Gastroesophageal sphincter (tissue), 4 donors: ENCODE data around the gene RIMS3. TPM values are rescaled to one million over a fixed set of nuclear protein-coding genes. Genes with fewer than 3 reads are reported as not detected.

Source experiments
- ATAC-seq: fragments of 150-250 bp; one replicate; pipeline ENCODE4 v1.9.1; 2016; ENCODE audit warnings: mild to moderate bottlenecking, moderate library complexity
- H3K27ac ChIP-seq, 4 donors: fragments of 200-600 bp; sonication (generic) in 3 of 4; 1 replicate in 3 of 4; 2 replicates in 1 of 4; pipeline ENCODE4 v1.5.1; 2016 to 2019
- H3K27me3 ChIP-seq: fragments of 200-600 bp; sonication (generic); one replicate; pipeline ENCODE4 v1.5.1; 2019
- H3K36me3 ChIP-seq, 2 donors: fragments of 200-600 bp; sonication (generic); one replicate each; pipeline ENCODE4 v1.5.1; 2019; ENCODE audit warnings: control low read depth in 1 of 2
- H3K4me1 ChIP-seq, 3 donors: fragments of 200-600 bp; sonication (generic); 1 replicate in 2 of 3; 2 replicates in 1 of 3; pipeline ENCODE4 v1.5.1; 2016 to 2019; ENCODE audit warnings: control low read depth in 2 of 3
- H3K4me3 ChIP-seq, 2 donors: fragments of 200-600 bp; sonication (generic); one replicate each; pipeline ENCODE4 v1.5.1; 2019; ENCODE audit warnings: mild to moderate bottlenecking in 1 of 2, moderate library complexity in 1 of 2
- H3K9me3 ChIP-seq, 3 donors: fragments of 200-600 bp; sonication (generic); one replicate each; pipeline ENCODE4 v1.5.1; 2017 to 2019; ENCODE audit warnings: control low read depth in 2 of 3
- EP300 ChIP-seq: sonication (generic); formaldehyde crosslinking; IDR thresholded peaks from one replicate; pipeline ENCODE4 v1.6.1; 2017; ENCODE audit warnings: antibody characterized with exemption, mild to moderate bottlenecking
- POLR2A ChIP-seq, 2 donors: fragments of 450-650 bp; IDR thresholded peaks; one replicate each; pipeline ENCODE4 v1.6.1; 2017; ENCODE audit warnings: antibody characterized with exemption in 2 of 2, mild to moderate bottlenecking in 2 of 2, moderate library complexity in 1 of 2
- POLR2AphosphoS5 ChIP-seq: sonication (generic); formaldehyde crosslinking; IDR thresholded peaks from one replicate; pipeline ENCODE4 v1.6.1; 2017; ENCODE audit warnings: antibody characterized with exemption
- WGBS, 2 donors: methylation state at CpG; one replicate each; pipeline ENCODE4 v1.1.5; 2018; ENCODE audit warnings: low coverage in 1 of 2; 5-methylcytosine and 5-hydroxymethylcytosine counted together
- total RNA-seq, 4 donors: library from RNA; depleted of rRNA; stranded (reverse); fragments of >200 nt; gene quantifications; one replicate each; pipeline ENCODE4 v1.1.0, GENCODE V29; 2016
- TF ChIP-seq, protein P1 (sequence below), 4 experiments: fragments of 200-600 bp in 2 of 4; fragments of 450-650 bp in 2 of 4; sonication (generic) in 1 of 4; IDR thresholded peaks; one replicate each; pipeline ENCODE4 v1.5.1; 2017 to 2019; ENCODE audit warnings: antibody characterized with exemption in 4 of 4, mild to moderate bottlenecking in 2 of 4, moderate library complexity in 2 of 4

Gene RIMS3
- total RNA-seq, 4 donors from 2014 or later, result 4.4 to 23.6 (median 10.0) TPM

DNA sequence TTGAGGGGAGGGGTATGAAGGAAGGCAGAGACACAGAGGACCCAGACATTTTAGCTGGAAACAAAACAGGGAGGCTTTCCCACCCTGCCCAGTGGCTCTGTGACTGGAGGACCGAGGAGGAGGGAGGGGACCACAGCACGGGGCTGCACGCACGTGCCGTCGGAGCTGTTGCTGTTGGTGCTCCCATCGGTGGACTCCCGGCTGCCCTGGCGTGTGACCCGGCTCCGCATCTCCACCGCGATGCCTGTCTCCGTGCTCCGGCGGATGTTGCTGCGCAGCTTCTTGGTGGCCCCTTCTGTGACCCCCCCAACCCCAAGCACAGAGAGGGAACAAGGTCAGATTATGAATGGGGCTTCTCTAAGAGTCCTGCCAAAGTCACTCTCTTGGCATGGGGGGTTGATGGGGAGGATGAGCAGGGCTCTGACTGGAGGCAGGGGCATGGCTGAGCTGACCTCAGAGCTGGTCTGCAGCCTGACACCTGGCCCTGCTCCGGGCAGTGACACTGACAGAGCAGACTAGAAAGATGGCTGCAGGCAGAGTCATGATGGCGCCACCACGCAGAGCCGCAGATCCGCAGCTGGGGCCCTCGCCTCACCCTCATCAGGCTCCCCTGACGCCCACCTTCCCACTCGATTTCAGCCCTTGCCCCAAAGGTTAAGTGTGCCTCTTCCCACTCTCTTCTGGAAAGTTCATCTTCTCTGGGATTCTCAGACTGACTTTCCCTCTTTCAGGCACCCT, 29.6 kb downstream of the RIMS3 start:
- Histone ChIP-seq H3K27me3 (no peaks in the 10 kb centered on the region), H3K4me3 (no peak overlapping the region), H3K27ac (no peak overlapping the region), H3K36me3 (peaks cover 0 to 7% of the 10 kb centered on the region in 2 donors), H3K4me1 (peaks cover 0 to 10% (median 3%) of the 10 kb centered on the region in 3 donors), H3K9me3 (no peaks in the 10 kb centered on the region)
- WGBS, 2 donors, result 94 to 100% methylated on average over 1 to 20 of the region's 25 CpGs
- TF ChIP-seq POLR2AphosphoS5 (no peak), POLR2A (IDR thresholded peaks at IDR 0.05) (no peak), EP300 (no peak)
- TF ChIP-seq, protein P1, sequence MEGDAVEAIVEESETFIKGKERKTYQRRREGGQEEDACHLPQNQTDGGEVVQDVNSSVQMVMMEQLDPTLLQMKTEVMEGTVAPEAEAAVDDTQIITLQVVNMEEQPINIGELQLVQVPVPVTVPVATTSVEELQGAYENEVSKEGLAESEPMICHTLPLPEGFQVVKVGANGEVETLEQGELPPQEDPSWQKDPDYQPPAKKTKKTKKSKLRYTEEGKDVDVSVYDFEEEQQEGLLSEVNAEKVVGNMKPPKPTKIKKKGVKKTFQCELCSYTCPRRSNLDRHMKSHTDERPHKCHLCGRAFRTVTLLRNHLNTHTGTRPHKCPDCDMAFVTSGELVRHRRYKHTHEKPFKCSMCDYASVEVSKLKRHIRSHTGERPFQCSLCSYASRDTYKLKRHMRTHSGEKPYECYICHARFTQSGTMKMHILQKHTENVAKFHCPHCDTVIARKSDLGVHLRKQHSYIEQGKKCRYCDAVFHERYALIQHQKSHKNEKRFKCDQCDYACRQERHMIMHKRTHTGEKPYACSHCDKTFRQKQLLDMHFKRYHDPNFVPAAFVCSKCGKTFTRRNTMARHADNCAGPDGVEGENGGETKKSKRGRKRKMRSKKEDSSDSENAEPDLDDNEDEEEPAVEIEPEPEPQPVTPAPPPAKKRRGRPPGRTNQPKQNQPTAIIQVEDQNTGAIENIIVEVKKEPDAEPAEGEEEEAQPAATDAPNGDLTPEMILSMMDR (IDR thresholded peaks at IDR 0.05), result no peak
- no peak for ATAC-seq

GRCh38 chr1:40634901-40635655, 30.4 kb downstream of the RIMS3 start:
- H3K4me3 ChIP-seq, result no peak overlapping the region
- no peaks in the 10 kb centered on the region for H3K27me3 ChIP-seq
- H3K4me1 ChIP-seq, result peaks cover 0 to 10% (median 3%) of the 10 kb centered on the region in 3 donors
- H3K36me3 ChIP-seq, result peaks cover 0 to 6% of the 10 kb centered on the region in 2 donors
- no peak for ATAC-seq
- H3K9me3 ChIP-seq, result no peaks in the 10 kb centered on the region
- no peak overlapping the region for H3K27ac ChIP-seq
- no peak for TF ChIP-seq POLR2A (IDR thresholded peaks at IDR 0.05)
- no peak for TF ChIP-seq POLR2AphosphoS5
- no peak for TF ChIP-seq EP300
- TF ChIP-seq, protein P1 (IDR thresholded peaks at IDR 0.05), result no peak
- WGBS, 2 donors, result 69 to 76% methylated on average over 4 to 5 of the region's 6 CpGs

DNA sequence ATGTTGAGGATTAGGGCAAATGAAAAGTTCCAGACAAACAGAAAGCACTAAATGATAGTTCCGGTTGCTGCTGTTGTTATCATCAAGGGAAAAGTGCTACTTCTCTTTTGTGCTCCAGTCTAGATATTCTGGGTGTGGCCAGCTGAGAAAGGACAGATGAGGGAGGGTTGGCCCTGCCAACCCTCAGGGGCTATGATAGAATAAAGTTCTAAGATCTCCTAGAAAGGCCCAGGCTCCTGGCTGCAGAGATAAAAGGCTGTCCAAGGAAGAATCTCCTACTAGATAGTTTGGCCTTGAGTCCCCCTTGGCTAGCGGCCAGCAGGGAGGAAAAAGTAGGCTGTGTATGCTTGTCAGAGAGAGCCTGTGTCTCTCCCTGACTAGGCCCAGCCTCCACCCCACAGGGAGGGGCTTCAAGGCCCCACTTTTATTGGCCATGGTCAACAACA, 31.5 kb downstream of the RIMS3 start:
- Histone ChIP-seq H3K4me3 (no peak overlapping the region), H3K36me3 (peaks cover 0 to 6% of the 10 kb centered on the region in 2 donors), H3K27me3 (no peaks in the 10 kb centered on the region), H3K27ac (no peak overlapping the region), H3K4me1 (peaks cover 0 to 10% (median 3%) of the 10 kb centered on the region in 3 donors), H3K9me3 (no peaks in the 10 kb centered on the region)
- ATAC-seq, result no peak
- 52 to 56% methylated on average over 1 to 2 of the region's 2 CpGs for WGBS, 2 donors
- no peak for TF ChIP-seq POLR2A (IDR thresholded peaks at IDR 0.05)
- TF ChIP-seq, protein P1 (IDR thresholded peaks at IDR 0.05), result no peak
- TF ChIP-seq EP300, result no peak
- no peak for TF ChIP-seq POLR2AphosphoS5

GRCh38 chr1:40633523-40633922, 32.0 kb downstream of the RIMS3 start:
- Histone ChIP-seq H3K27ac (no peak overlapping the region), H3K27me3 (no peaks in the 10 kb centered on the region), H3K4me3 (no peak overlapping the region), H3K4me1 (peaks cover 0 to 10% (median 3%) of the 10 kb centered on the region in 3 donors), H3K9me3 (no peaks in the 10 kb centered on the region), H3K36me3 (peaks cover 0 to 10% of the 10 kb centered on the region in 2 donors)
- no peak for ATAC-seq
- no peak for TF ChIP-seq POLR2AphosphoS5
- TF ChIP-seq POLR2A (IDR thresholded peaks at IDR 0.05), result no peak
- TF ChIP-seq EP300, result no peak
- TF ChIP-seq, protein P1 (IDR thresholded peaks at IDR 0.05), result no peak
